ENCODE results near the gene PSORS1C1.
"Not testable (repeated sequence)": the region's sequence is repeated elsewhere in the genome, so short reads cannot be mapped to it uniquely, and the experiment has no call there.

- TF ChIP-seq CTCF (IDR thresholded peaks at IDR 0.05); ZFX (IDR thresholded peaks at IDR 0.05; ENCODE audit: borderline replicate concordance): not testable (repeated sequence)
Measured at GRCh38 chr6:31189223-31189622, 74.6 kb downstream of the PSORS1C1 start.

Data from 22Rv1 (cell line).